HepG2 (cell line): ENCODE measurements around the gene KIAA1958. TPM values are rescaled to one million over a fixed set of nuclear protein-coding genes. Genes with fewer than 3 reads are reported as not detected.

Experiments used
- ATAC-seq: fragments of 200-7000 bp; cut with Tn5 transposase; 3 replicates; pipeline ENCODE4 v1.9.1; 2020; ENCODE audit warnings: mild to moderate bottlenecking, moderate library complexity
- BruUV-seq: library from RNA; stranded (reverse); fragments of 400-500 nt; replicated peaks from 2 replicates; lab custom pipeline; 2021; lab: Mats Ljungman, UMichigan
- CTCF ChIA-PET: fragments of 300-600 bp; formaldehyde crosslinking; extraction: SDS; loops from one replicate; lab custom pipeline; 2021; ENCODE audit warnings: low total read pairs, inconsistent platforms, low intra/inter-chr PET ratio; lab: Yijun Ruan, JAX
- POLR2A ChIA-PET: fragments of 350-600 bp; sonication (Branson Sonifier 250); formaldehyde crosslinking; loops from one replicate; lab custom pipeline; 2020; ENCODE audit warnings: antibody characterized with exemption, inconsistent platforms; lab: Yijun Ruan, JAX
- DNase-seq: peaks from one replicate; pipeline ENCODE4 v3.0.0-alpha.2; 2015; ENCODE audit warnings: low spot score
- FAIRE-seq: peaks from 3 replicates; lab custom pipeline; 2011; peaks lifted over from hg19 to GRCh38; lab: Jason Lieb, UNC
- H2AFZ ChIP-seq: one replicate; pipeline ENCODE4 v1.6.1; 2011; ENCODE audit warnings: low read length, inconsistent platforms
- H3K27ac ChIP-seq: fragments of 300-600 bp; 3 replicates; pipeline ENCODE4 v1.8.0; 2011; ENCODE audit warnings: mixed run types, mild to moderate bottlenecking, mixed read lengths, low read length, inconsistent platforms; ENCODE audit not compliant: insufficient read depth; ENCODE audit errors: extremely low read length
- H3K27me3 ChIP-seq, 2 experiments: fragments of 200-600 bp in 1 of 2; 2 replicates in 1 of 2; 3 replicates in 1 of 2; pipeline versions ENCODE4 v1.6.0 to v1.8.0; 2011; ENCODE audit warnings: low read length in 2 of 2, mild to moderate bottlenecking in 2 of 2, moderate library complexity in 2 of 2, inconsistent platforms in 1 of 2; ENCODE audit not compliant: insufficient read depth in 2 of 2, control insufficient read depth in 1 of 2
- H3K36me3 ChIP-seq, 2 experiments: fragments of 200-600 bp in 1 of 2; replicated peaks in 1 of 2; 2 replicates in 1 of 2; 3 replicates in 1 of 2; pipeline versions ENCODE4 v1.5.1 to v1.8.0; 2011; ENCODE audit warnings: low read length in 2 of 2, inconsistent platforms in 1 of 2; ENCODE audit not compliant: insufficient read depth in 2 of 2, control insufficient read depth in 1 of 2
- H3K4me1 ChIP-seq: 2 replicates; pipeline ENCODE4 v1.5.1; 2012; ENCODE audit warnings: low read length, inconsistent platforms; ENCODE audit not compliant: insufficient read depth
- H3K4me2 ChIP-seq: 2 replicates; pipeline ENCODE4 v1.6.0; 2011; ENCODE audit warnings: low read depth, low read length, inconsistent platforms
- H3K4me3 ChIP-seq, 3 experiments: fragments of 200-600 bp in 1 of 3; sonication (generic), shearing (Covaris generic) in 1 of 3; replicated peaks in 1 of 3; 2 replicates each; pipeline ENCODE4 v1.5.1; 2011 to 2016; ENCODE audit warnings: low read length in 3 of 3, inconsistent platforms in 2 of 3, low read depth in 2 of 3, mild to moderate bottlenecking in 2 of 3, control low read depth in 1 of 3, mixed read lengths in 1 of 3; ENCODE audit not compliant: insufficient read depth in 1 of 3
- H3K79me2 ChIP-seq: one replicate; pipeline ENCODE4 v1.6.1; 2011; ENCODE audit warnings: low read length, inconsistent platforms; ENCODE audit not compliant: insufficient read depth
- H3K9ac ChIP-seq: 2 replicates; pipeline ENCODE4 v1.6.0; 2011; ENCODE audit warnings: mild to moderate bottlenecking, low read depth, low read length, inconsistent platforms; ENCODE audit not compliant: insufficient read depth
- H3K9me3 ChIP-seq: 2 replicates; pipeline ENCODE4 v1.5.1; 2012; ENCODE audit warnings: mild to moderate bottlenecking, low read length
- H4K20me1 ChIP-seq: 2 replicates; pipeline ENCODE4 v1.6.0; 2011; ENCODE audit warnings: inconsistent platforms, mild to moderate bottlenecking, low read length, moderate library complexity; ENCODE audit not compliant: insufficient read depth
- MIXL1 ChIP-seq: IDR thresholded peaks from 2 replicates; pipeline ENCODE4 v1.6.1; 2016
- REST ChIP-seq, 2 experiments: IDR thresholded peaks; 2 replicates each; pipeline ENCODE4 v1.6.1; 2011 to 2012; ENCODE audit warnings: low read length in 2 of 2, borderline replicate concordance in 1 of 2, low read depth in 1 of 2, mild to moderate bottlenecking in 1 of 2, moderate library complexity in 1 of 2
- SP2 ChIP-seq: sonication (generic); formaldehyde crosslinking; IDR thresholded peaks from 2 replicates; pipeline ENCODE4 v1.5.1; 2020; ENCODE audit warnings: mild to moderate bottlenecking, missing genetic modification reagents
- ZBTB44 ChIP-seq: sonication (generic); formaldehyde crosslinking; IDR thresholded peaks from 2 replicates; pipeline ENCODE4 v1.4.0; 2020; ENCODE audit warnings: missing genetic modification reagents
- ZNF121 ChIP-seq: sonication (generic); formaldehyde crosslinking; IDR thresholded peaks from 2 replicates; pipeline ENCODE4 v1.5.0; 2020; ENCODE audit warnings: mild to moderate bottlenecking, missing genetic modification reagents
- ZNF75D ChIP-seq: sonication (generic); formaldehyde crosslinking; IDR thresholded peaks from 2 replicates; pipeline ENCODE4 v1.8.1; 2023; ENCODE audit warnings: missing genetic modification reagents, mild to moderate bottlenecking, borderline replicate concordance
- ZNF788 ChIP-seq: sonication (generic); formaldehyde crosslinking; IDR thresholded peaks from 2 replicates; pipeline ENCODE4 v1.5.0; 2020; ENCODE audit warnings: mild to moderate bottlenecking, missing genetic modification reagents, borderline replicate concordance
- ZNF83 ChIP-seq: sonication (generic); formaldehyde crosslinking; IDR thresholded peaks from 2 replicates; pipeline ENCODE4 v1.4.0; 2020; ENCODE audit warnings: missing genetic modification reagents, mild to moderate bottlenecking, borderline replicate concordance
- ZNF841 ChIP-seq: sonication (generic); formaldehyde crosslinking; IDR thresholded peaks from 2 replicates; pipeline ENCODE4 v1.8.1; 2023; ENCODE audit warnings: missing genetic modification reagents, borderline replicate concordance
- ZSCAN9 ChIP-seq: IDR thresholded peaks from 2 replicates; pipeline ENCODE4 v1.6.1; 2016; ENCODE audit warnings: borderline replicate concordance
- WGBS: methylation state at CpG from one replicate; pipeline ENCODE4 v1.1.6; 2017; ENCODE audit warnings: low lambda C conversion rate; 5-methylcytosine and 5-hydroxymethylcytosine counted together
- in situ Hi-C: cut with HindIII; loops from 2 replicates; pipeline ENCODE4 v1.10.0; 2017; ENCODE audit warnings: low pct_unique_long_range_greater_than_20kb; ENCODE audit not compliant: extremely low pct_ligation_motif_present
- intact Hi-C: fragments of 100-400 bp; cut with micrococcal nuclease; formaldehyde crosslinking; loops from one replicate; pipeline ENCODE4 v1.10.0; 2022; ENCODE audit not compliant: unreplicated experiment
- polyA plus RNA-seq, 8 experiments: library from polyadenylated mRNA; depleted of rRNA in 3 of 8; stranded (reverse) in 7 of 8; unstranded in 1 of 8; fragments of >200 nt; fragmentation: Illumina TruSeq in 4 of 8; extraction: Trizol in 4 of 8; gene quantifications; 2 replicates each; pipeline versions ENCODE4 v1.2.1 to v1.2.3, GENCODE V29; 2011 to 2016; ENCODE audit warnings: low read depth in 4 of 8, missing spikeins in 1 of 8, mixed read lengths in 1 of 8; ENCODE audit not compliant: insufficient read depth in 1 of 8
- total RNA-seq, 5 experiments: library from RNA; depleted of rRNA; stranded (reverse); fragments of >200 nt; fragmentation: Illumina TruSeq; extraction: Trizol; gene quantifications; 2 replicates each; pipeline ENCODE4 v1.2.3, GENCODE V29; 2016; ENCODE audit warnings: low read depth in 1 of 5
- TF ChIP-seq, protein P1 (sequence below): sonication (generic); formaldehyde crosslinking; IDR thresholded peaks from 2 replicates; pipeline ENCODE4 v1.5.0; 2020; ENCODE audit warnings: mild to moderate bottlenecking, low read depth, missing genetic modification reagents, borderline replicate concordance

Gene KIAA1958
- total and polyA plus RNA-seq, 2 of the 13 experiments (the other 11 are each of a cell fraction or from before 2014, with no cell fraction given): 8.5 to 10.3 TPM

- POLR2A ChIA-PET: no interaction called here
- no peak for ATAC-seq
- H3K4me1 ChIP-seq: peaks cover 27% of the 10 kb centered on the region
- H2AFZ ChIP-seq: no peak overlapping the region
- TF ChIP-seq ZSCAN9 (no peak), ZNF75D (CRISPR knock-in tag) (no peak), ZNF121 (CRISPR knock-in tag) (peak; percentile 72; the same call in 1 of the 2 replicates), SP2 (no peak)
- TF ChIP-seq, protein P1, sequence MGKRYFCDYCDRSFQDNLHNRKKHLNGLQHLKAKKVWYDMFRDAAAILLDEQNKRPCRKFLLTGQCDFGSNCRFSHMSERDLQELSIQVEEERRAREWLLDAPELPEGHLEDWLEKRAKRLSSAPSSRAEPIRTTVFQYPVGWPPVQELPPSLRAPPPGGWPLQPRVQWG (CRISPR knock-in tag): no peak
- TF ChIP-seq, all 625 proteins: peak for 1
- H4K20me1 ChIP-seq: no peaks in the 10 kb centered on the region; the same call in 1 of the 2 replicates
- peak overlapping the region; percentile 51; the same call in 1 of the 2 replicates for H3K4me2 ChIP-seq
- peaks cover 37% of the 10 kb centered on the region for H3K79me2 ChIP-seq
- no peak for DNase-seq
- intact Hi-C loops (loop anchor here (2.0 kb wide), 1 partner anchor 14 kb away; no protein-coding TSS in a partner anchor), in situ Hi-C loops (no loop called here)
- H3K9me3 ChIP-seq: no peaks in the 10 kb centered on the region
- H3K36me3 ChIP-seq: no peaks in the 10 kb centered on the region
- no peak overlapping the region for H3K4me3 ChIP-seq
- H3K27ac ChIP-seq: no peak overlapping the region
- no peak overlapping the region for H3K9ac ChIP-seq
- no peak for FAIRE-seq
- H3K27me3 ChIP-seq: no peaks in the 10 kb centered on the region
- no TSS peak for BruUV-seq
- CTCF ChIA-PET: no interaction called here
- WGBS: 94% methylated on average over 6 of the region's 6 CpGs
Measured at GRCh38 chr9:112556497-112557442, 70.1 kb downstream of the KIAA1958 start.

GRCh38 chr9:112558476-112558875, 71.8 kb downstream of the KIAA1958 start:
- Histone ChIP-seq H3K4me1 (peaks cover 37% of the 10 kb centered on the region), H3K4me3 (no peak overlapping the region), H2AFZ (no peak overlapping the region), H3K79me2 (peaks cover 38% of the 10 kb centered on the region), H3K36me3 (no peaks in the 10 kb centered on the region), H3K9me3 (no peaks in the 10 kb centered on the region), H3K27ac (no peak overlapping the region), H4K20me1 (no peaks in the 10 kb centered on the region), H3K4me2 (no peak overlapping the region), H3K27me3 (no peaks in the 10 kb centered on the region), H3K9ac (no peak overlapping the region)
- intact Hi-C loops: no loop called here
- FAIRE-seq (no peak), ATAC-seq (no peak), DNase-seq (no peak)
- in situ Hi-C loops: no loop called here
- CTCF ChIA-PET: no interaction called here
- no TSS peak for BruUV-seq
- 93% methylated on average over 1 of the region's 1 CpG for whole genome bisulfite sequencing
- POLR2A ChIA-PET: no interaction called here
- TF ChIP-seq MIXL1 (CRISPR knock-in tag) (no peak), ZNF83 (CRISPR knock-in tag) (no peak), REST (IDR thresholded peaks at IDR 0.05; ENCODE audit: borderline replicate concordance in 1 of 2, low read depth in 1 of 2, low read length in 2 of 2) (no peak), ZNF788 (no peak), ZBTB44 (CRISPR knock-in tag) (no peak), ZNF841 (CRISPR knock-in tag) (no peak)
